HG03460 (cell line): ENCODE measurements around the gene COG6.

ENCODE experiments used
- ATAC-seq: cut with Tn5 transposase; IDR thresholded peaks from one replicate; pipeline ENCODE4 v1.9.1; 2021; ENCODE audit not compliant: unreplicated experiment

Gene COG6

GRCh38 chr13:39676315-39676876 lies 20.9 kb downstream of the COG6 start:
- no peak for ATAC-seq

- no peak for ATAC-seq
Observed at GRCh38 chr13:39682310-39682709, 26.8 kb downstream of the COG6 start.

- peak; percentile 72 for ATAC-seq
Observed at GRCh38 chr13:39682788-39683187, 27.3 kb downstream of the COG6 start.

- ATAC-seq, result no peak
Observed at GRCh38 chr13:39684531-39685137, 29.2 kb downstream of the COG6 start.

- no peak for ATAC-seq
Observed at GRCh38 chr13:39685652-39686051, 30.2 kb downstream of the COG6 start.

- ATAC-seq, result peak; percentile 2
Observed at GRCh38 chr13:39688278-39688677, 32.8 kb downstream of the COG6 start.

- ATAC-seq, result peak; percentile 82
Observed at GRCh38 chr13:39688699-39689405, 33.4 kb downstream of the COG6 start.

GRCh38 chr13:39692660-39693438 lies 37.4 kb downstream of the COG6 start:
- no peak for ATAC-seq

GRCh38 chr13:39699274-39699673 lies 43.8 kb downstream of the COG6 start:
- no peak for ATAC-seq

GRCh38 chr13:39712626-39713025 lies 57.2 kb downstream of the COG6 start:
- ATAC-seq, result no peak

GRCh38 chr13:39729156-39729555 lies 73.7 kb downstream of the COG6 start:
- no peak for ATAC-seq

GRCh38 chr13:39734952-39735351 lies 79.5 kb downstream of the COG6 start:
- ATAC-seq, result no peak

- ATAC-seq, result no peak
Observed at GRCh38 chr13:39737047-39737446, 81.6 kb downstream of the COG6 start.

- ATAC-seq, result no peak
Observed at GRCh38 chr13:39740761-39741160, 85.3 kb downstream of the COG6 start.

GRCh38 chr13:39748961-39749360 lies 93.5 kb downstream of the COG6 start:
- ATAC-seq, result no peak

GRCh38 chr13:39749528-39749927 lies 94.1 kb downstream of the COG6 start:
- no peak for ATAC-seq

- ATAC-seq, result no peak
Observed at GRCh38 chr13:39751805-39752204, 96.3 kb downstream of the COG6 start.

- peak; percentile 99 for ATAC-seq
Observed at GRCh38 chr13:39760521-39760920, 105.1 kb downstream of the COG6 start.

GRCh38 chr13:39765801-39766463 lies 110.5 kb downstream of the COG6 start:
- ATAC-seq, result no peak

GRCh38 chr13:39766464-39767158 lies 111.1 kb downstream of the COG6 start:
- ATAC-seq, result no peak
